ENCODE measurements around the gene ANXA3.
"Not testable (repeated sequence)": the region's sequence is repeated elsewhere in the genome, so short reads cannot be mapped to it uniquely, and the experiment has no call there.

Gene ANXA3

DNA sequence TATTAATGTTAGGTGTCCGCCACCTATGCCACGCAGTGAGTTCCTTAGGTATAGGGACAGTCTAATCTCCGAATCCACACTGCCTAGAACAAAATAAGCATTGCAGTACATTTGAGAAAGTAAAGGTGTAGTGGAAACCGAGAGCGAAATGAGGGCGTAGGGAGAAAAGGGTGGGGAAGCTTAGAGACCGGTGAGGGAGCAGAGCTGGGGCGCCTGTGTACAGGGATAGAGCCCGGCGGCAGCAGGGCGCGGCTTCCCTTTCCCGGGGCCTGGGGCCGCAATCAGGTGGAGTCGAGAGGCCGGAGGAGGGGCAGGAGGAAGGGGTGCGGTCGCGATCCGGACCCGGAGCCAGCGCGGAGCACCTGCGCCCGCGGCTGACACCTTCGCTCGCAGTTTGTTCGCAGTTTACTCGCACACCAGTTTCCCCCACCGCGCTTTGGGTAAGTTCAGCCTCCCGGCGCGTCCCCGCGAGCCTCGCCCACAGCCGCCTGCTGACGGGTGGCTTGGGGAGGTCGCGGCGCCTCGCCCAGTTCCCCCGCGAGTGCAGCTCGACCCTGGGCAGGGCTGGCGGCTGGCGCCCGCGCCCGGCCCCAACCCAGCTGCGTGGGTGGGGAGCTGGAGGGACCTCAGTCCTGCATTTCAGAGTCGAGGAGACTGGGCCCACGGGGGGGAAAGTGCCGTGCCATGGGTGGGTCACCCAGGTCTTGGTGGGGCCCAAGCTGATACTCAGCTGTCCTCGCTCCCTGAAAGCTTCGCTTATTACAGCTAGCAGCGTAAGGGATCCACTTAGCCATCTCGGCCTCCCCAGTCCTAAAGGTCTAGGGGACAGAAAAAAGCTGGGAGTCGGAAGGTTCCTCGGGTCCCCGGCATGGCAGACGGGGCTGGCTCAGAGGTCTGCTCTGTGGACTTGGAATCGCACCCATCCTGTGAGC lies at the start of gene ANXA3:
Gene ANXA3 (plus strand): TSS at position 351 of the 932 bp plus-strand sequence. CDS start 2,704 bp downstream, outside the sequence.
- DNase-seq (ENCODE audit: low read depth): no peak

DNA sequence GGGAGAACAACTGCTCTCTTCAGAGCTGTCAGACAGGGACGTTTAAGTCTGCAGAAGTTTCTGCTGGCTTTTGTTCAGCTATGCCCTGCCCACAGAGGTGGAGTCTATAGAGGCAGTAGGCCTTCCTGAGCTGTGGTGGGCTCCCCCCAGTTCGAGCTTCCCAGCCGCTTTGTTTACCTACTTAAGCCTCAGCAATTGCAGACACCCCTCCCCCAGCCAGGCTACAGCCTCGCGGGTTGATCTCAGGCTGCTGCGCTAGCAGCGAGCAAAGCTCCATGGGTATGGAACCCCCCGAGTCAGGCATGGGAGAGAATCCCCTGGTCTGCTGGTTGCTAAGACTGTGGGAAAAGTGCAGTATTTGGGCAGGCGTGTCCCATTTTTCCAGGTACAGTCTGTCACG lies 45.3 kb upstream of the ANXA3 start:
- DNase-seq (ENCODE audit: low read depth): not testable (repeated sequence)

- no peak for DNase-seq (ENCODE audit: low read depth)
Measured at GRCh38 chr4:78509043-78509442, 42.5 kb upstream of the ANXA3 start.

DNA sequence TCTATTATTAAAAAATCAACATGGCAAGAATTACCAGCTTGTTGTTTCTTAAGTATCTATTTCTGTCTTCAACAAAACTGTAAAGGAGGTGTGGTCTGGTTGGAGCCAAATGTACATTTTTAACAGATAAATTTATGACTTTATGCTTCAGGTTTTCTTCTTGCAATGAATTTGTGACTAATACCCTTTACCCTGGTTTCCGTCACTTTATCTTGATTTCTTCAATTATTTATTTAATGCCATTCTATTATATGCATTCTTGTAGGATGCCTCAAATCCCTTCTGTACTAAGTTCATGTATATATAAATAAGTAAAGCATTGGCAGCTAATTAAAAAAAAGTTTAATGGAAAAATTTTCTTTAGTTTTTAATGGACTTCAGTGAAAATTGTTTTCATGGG lies 41.5 kb upstream of the ANXA3 start:
- DNase-seq (ENCODE audit: low read depth): no peak

GRCh38 chr4:78510681-78511080 lies 40.9 kb upstream of the ANXA3 start:
- DNase-seq (ENCODE audit: low read depth): no peak

DNA sequence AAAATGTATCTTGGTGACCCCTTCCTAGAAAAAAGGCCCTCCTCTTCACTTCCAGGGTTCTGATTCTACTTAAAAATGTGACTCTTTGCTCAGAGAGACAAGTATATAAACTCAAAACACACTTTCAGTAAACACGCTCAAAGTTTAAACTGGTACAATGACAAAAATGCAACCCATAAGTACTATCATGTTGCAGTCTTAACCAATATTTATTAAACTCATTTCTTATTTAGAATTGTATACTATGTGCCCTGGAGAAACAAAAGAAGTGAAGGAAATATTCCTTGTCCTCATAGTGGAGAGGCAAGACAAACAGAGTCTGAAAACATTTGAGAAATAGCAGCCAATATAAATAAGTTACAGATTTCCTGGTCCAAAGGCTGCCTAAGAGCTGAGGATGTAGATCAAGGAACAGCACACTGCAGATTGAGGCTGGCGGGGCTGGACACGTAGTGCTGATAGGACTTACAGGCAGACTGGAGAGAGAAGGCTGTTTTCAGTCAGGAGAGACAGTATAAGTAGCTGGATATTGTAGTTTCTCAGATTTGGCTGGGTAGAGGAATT lies 39.1 kb upstream of the ANXA3 start:
- no peak for DNase-seq (ENCODE audit: low read depth)

- no peak for DNase-seq (ENCODE audit: low read depth)
Measured at GRCh38 chr4:78513411-78513975, 38.1 kb upstream of the ANXA3 start.

- no peak for DNase-seq (ENCODE audit: low read depth)
Measured at GRCh38 chr4:78517050-78517652, 34.4 kb upstream of the ANXA3 start.

- no peak for DNase-seq (ENCODE audit: low read depth)
Measured at GRCh38 chr4:78518561-78518960, 33.0 kb upstream of the ANXA3 start.

- DNase-seq (ENCODE audit: low read depth): no peak
Measured at GRCh38 chr4:78519962-78520361, 31.6 kb upstream of the ANXA3 start.

GRCh38 chr4:78520808-78521226 lies 30.8 kb upstream of the ANXA3 start:
- no peak for DNase-seq (ENCODE audit: low read depth)

DNA sequence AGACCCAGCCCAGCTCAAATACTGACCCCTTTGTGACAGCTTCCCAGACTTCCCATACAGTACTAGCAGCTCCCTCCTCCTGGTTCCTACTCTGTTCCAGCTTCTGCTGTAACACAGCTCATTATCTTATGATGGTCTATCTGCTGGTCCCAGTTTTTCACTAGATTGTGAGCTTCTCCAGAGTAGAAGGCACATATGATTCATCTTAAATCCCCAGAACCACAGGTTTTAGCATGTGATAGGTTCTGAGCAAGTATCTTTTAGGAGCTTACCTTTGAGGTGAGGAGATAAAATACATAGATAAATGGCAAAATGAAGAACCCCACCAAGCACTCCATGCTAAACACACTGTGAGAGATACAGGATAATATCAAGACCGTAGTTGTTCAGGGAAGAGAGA lies 27.6 kb upstream of the ANXA3 start:
- no peak for DNase-seq (ENCODE audit: low read depth)

GRCh38 chr4:78525559-78525958 lies 26.0 kb upstream of the ANXA3 start:
- DNase-seq (ENCODE audit: low read depth): no peak

- no peak for DNase-seq (ENCODE audit: low read depth)
Measured at GRCh38 chr4:78527103-78527502, 24.5 kb upstream of the ANXA3 start.

- DNase-seq (ENCODE audit: low read depth): no peak
Measured at GRCh38 chr4:78527555-78527954, 24.0 kb upstream of the ANXA3 start.

GRCh38 chr4:78528327-78528726 lies 23.2 kb upstream of the ANXA3 start:
- no peak for DNase-seq (ENCODE audit: low read depth)

- no peak for DNase-seq (ENCODE audit: low read depth)
Measured at GRCh38 chr4:78529569-78530209, 21.9 kb upstream of the ANXA3 start.

GRCh38 chr4:78532046-78532445 lies 19.5 kb upstream of the ANXA3 start:
- DNase-seq (ENCODE audit: low read depth): no peak

- no peak for DNase-seq (ENCODE audit: low read depth)
Measured at GRCh38 chr4:78533854-78534253, 17.7 kb upstream of the ANXA3 start.

GRCh38 chr4:78534286-78534955 lies 17.1 kb upstream of the ANXA3 start:
- no peak for DNase-seq (ENCODE audit: low read depth)

DNA sequence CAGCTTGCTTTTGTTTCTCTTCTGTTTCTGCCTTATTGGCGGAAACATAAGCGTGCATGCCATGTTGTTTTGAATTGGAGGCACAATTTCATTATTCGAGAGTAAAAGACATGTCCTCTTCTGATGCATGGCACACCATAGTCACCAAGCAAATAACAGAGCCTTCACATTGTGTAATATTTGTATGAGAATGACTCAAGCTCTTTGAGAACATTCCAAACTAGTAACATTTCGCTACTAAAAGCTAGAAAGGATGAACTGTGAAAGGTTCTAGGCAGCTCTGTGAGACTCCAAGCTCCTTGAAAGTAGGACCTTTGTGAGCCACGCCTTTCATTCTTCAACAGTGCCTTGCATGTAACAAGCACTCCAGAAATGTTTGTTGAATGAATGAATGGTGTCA lies 9.2 kb upstream of the ANXA3 start:
- DNase-seq (ENCODE audit: low read depth): no peak

Measured in activated T-helper 9 cell treated with anti-CD3 and anti-CD28 coated beads, Interleukin-2, amount 50 U/mL, for 16 hours (primary cell).